NT2/D1 (cell line): ENCODE results near the gene CDH4.

Experiments
- SUZ12 ChIP-seq: IDR thresholded peaks from 2 replicates; pipeline ENCODE4 v1.6.1; 2011; ENCODE audit not compliant: insufficient read length, insufficient read depth; ENCODE audit errors: extremely low read depth
- YY1 ChIP-seq: IDR thresholded peaks from 2 replicates; pipeline ENCODE4 v1.6.1; 2011; ENCODE audit not compliant: insufficient read length, insufficient read depth
- ZNF274 ChIP-seq: IDR thresholded peaks from 2 replicates; pipeline ENCODE4 v1.6.1; 2011; ENCODE audit warnings: mild to moderate bottlenecking, low read depth, low read length

- no peak for TF ChIP-seq ZNF274
- TF ChIP-seq SUZ12, result no peak
- TF ChIP-seq YY1, result no peak
These were observed 508.7 kb downstream of the CDH4 start for GRCh38 chr20:61760731-61761130.
